H1 (cell line): ENCODE measurements around the gene NDEL1. TPM values are rescaled to one million over a fixed set of nuclear protein-coding genes. Genes with fewer than 3 reads are reported as not detected.

Experiments used
- polyA plus RNA-seq, 7 experiments: library from polyadenylated mRNA; depleted of rRNA in 3 of 7; stranded (reverse) in 5 of 7; unstranded in 2 of 7; fragments of >200 nt in 5 of 7; fragments of 200-250 nt in 2 of 7; gene quantifications; 1 replicate in 5 of 7; 2 replicates in 1 of 7; 4 replicates in 1 of 7; pipeline versions ENCODE4 v1.2.1 to v1.2.3, GENCODE V29; 2011 to 2013; ENCODE audit warnings: missing spikeins in 2 of 7, mixed read lengths in 2 of 7
- small RNA-seq: library from polyadenylated mRNA; stranded (forward); fragments of <200 nt; extraction: miRNeasy Mini kit (QIAGEN cat#:217004); gene quantifications from one replicate; pipeline ENCODE3, GENCODE V24; 2013; ENCODE audit not compliant: insufficient read depth
- total RNA-seq: library from RNA; stranded (reverse); fragmentation: NEBNext Ultra II Directional; extraction: Animal tissue kit (Norgen Biotek cat#: 25700); gene quantifications from 2 replicates; pipeline ENCODE4 v1.2.1, GENCODE V29; 2021

Gene NDEL1
- total and polyA plus RNA-seq, 2 of the 8 experiments (the other 6 are each of a cell fraction or from before 2014, with no cell fraction given) = 31.1 to 32.9 TPM

Small RNAs within 50 kb of the gene (small RNA-seq; reads per million reads assigned to genes)
- not detected for gene RNU7-43P

Other genes starting within 250 kb of the NDEL1 start
- gene BORCS6, start 245.7 kb upstream of the NDEL1 start, total RNA-seq = 3.6 and 4.6 TPM in 2 replicates
- gene BORCS6, start 245.7 kb upstream of the NDEL1 start, polyA plus RNA-seq (2011; rRNA removed) = 3.3 and 3.8 TPM in 2 replicates
- 154 and 160 TPM in 2 replicates for gene AURKB, start 225.3 kb upstream of the NDEL1 start, total RNA-seq
- 102 and 171 TPM in 2 replicates for gene AURKB, start 225.3 kb upstream of the NDEL1 start, polyA plus RNA-seq (2011; rRNA removed)
- gene CTC1, start 187.8 kb upstream of the NDEL1 start, total RNA-seq = 33.7 and 39.8 TPM in 2 replicates
- 19.4 and 32.2 TPM in 2 replicates for gene CTC1, start 187.8 kb upstream of the NDEL1 start, polyA plus RNA-seq (2011; rRNA removed)
- 238 and 248 TPM in 2 replicates for gene PFAS, start 186.6 kb upstream of the NDEL1 start, total RNA-seq
- gene PFAS, start 186.6 kb upstream of the NDEL1 start, polyA plus RNA-seq (2011; rRNA removed) = 88.4 and 120 TPM in 2 replicates
- 36.9 and 39.4 TPM in 2 replicates for gene RANGRF, start 147.2 kb upstream of the NDEL1 start, total RNA-seq
- gene RANGRF, start 147.2 kb upstream of the NDEL1 start, polyA plus RNA-seq (2011; rRNA removed) = 49.6 and 52.8 TPM in 2 replicates
- 3.6 and 5.8 TPM in 2 replicates for gene SLC25A35, start 140.5 kb upstream of the NDEL1 start, total RNA-seq
- gene SLC25A35, start 140.5 kb upstream of the NDEL1 start, polyA plus RNA-seq (2011; rRNA removed) = 4.2 and 6.0 TPM in 2 replicates
- 0.67 and 1.8 TPM in 2 replicates for gene ARHGEF15, start 125.6 kb upstream of the NDEL1 start, total RNA-seq
- 4.1 and 9.3 TPM in 2 replicates for gene ARHGEF15, start 125.6 kb upstream of the NDEL1 start, polyA plus RNA-seq (2011; rRNA removed)
- gene ODF4, start 96.0 kb upstream of the NDEL1 start, total RNA-seq = not detected in 2 replicates
- gene ODF4, start 96.0 kb upstream of the NDEL1 start, polyA plus RNA-seq (2011; rRNA removed) = not detected in 2 replicates
- 1,963 and 1,980 TPM in 2 replicates for gene RPL26, start 52.7 kb upstream of the NDEL1 start, total RNA-seq
- gene RPL26, start 52.7 kb upstream of the NDEL1 start, polyA plus RNA-seq (2011; rRNA removed) = 1,277 and 2,554 TPM in 2 replicates
- gene RNF222, start 38.1 kb upstream of the NDEL1 start, total RNA-seq = not detected in 2 replicates
- not detected in 2 replicates for gene RNF222, start 38.1 kb upstream of the NDEL1 start, polyA plus RNA-seq (2011; rRNA removed)
- 283 and 289 TPM in 2 replicates for gene MYH10, start 194.8 kb downstream of the NDEL1 start, total RNA-seq
- 64.1 and 80.8 TPM in 2 replicates for gene MYH10, start 194.8 kb downstream of the NDEL1 start, polyA plus RNA-seq (2011; rRNA removed)